ENCODE data around the gene CNTN6. TPM values are rescaled to one million over a fixed set of nuclear protein-coding genes. Genes with fewer than 3 reads are reported as not detected.

The CNTN6 gene
- total RNA-seq, 2 experiments from 2014 or later: not detected

DNA sequence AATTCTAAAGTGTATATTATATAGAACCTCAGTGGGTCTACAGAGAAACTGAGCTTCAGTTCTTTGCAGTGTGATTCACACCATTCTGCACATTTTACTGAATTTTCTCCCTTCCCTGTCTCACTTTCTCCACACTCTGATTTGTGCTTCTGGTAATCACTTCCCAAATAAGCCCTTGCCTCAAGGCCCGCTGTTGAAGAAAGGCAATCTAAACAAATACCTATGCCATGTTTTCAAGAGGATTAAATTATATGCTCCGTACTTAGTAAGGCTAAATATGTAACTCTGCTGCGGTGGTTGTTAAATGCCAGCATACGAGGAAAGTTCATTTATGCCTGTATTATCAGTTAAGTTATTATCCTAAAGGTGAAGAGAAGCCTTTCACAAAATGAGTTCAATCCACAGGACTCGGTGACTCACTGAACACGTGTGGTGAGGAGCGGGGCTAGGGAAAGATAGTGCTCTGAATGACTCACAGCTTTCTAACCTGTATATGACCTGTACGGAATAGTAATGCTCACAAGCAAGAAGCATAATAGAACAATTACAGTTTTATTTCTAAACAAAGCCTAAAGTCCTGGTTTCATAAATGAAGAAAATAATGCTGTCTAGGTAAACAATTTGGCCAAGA, 25.1 kb downstream of the CNTN6 start:
- no peaks in the 10 kb centered on the region for H3K9me3 Mint-ChIP-seq
- no peak for ATAC-seq
- no peak for DNase-seq
- TF ChIP-seq, protein P1, sequence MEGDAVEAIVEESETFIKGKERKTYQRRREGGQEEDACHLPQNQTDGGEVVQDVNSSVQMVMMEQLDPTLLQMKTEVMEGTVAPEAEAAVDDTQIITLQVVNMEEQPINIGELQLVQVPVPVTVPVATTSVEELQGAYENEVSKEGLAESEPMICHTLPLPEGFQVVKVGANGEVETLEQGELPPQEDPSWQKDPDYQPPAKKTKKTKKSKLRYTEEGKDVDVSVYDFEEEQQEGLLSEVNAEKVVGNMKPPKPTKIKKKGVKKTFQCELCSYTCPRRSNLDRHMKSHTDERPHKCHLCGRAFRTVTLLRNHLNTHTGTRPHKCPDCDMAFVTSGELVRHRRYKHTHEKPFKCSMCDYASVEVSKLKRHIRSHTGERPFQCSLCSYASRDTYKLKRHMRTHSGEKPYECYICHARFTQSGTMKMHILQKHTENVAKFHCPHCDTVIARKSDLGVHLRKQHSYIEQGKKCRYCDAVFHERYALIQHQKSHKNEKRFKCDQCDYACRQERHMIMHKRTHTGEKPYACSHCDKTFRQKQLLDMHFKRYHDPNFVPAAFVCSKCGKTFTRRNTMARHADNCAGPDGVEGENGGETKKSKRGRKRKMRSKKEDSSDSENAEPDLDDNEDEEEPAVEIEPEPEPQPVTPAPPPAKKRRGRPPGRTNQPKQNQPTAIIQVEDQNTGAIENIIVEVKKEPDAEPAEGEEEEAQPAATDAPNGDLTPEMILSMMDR (IDR thresholded peaks at IDR 0.05): no peak
- POLR2A ChIA-PET: no interaction called here
- intact Hi-C loops (cut with micrococcal nuclease): no loop called here
- no peaks in the 10 kb centered on the region for H3K4me1 Mint-ChIP-seq (ENCODE audit: low read depth)
- H3K4me3 Mint-ChIP-seq: no peak overlapping the region
- H3K27me3 Mint-ChIP-seq: no peaks in the 10 kb centered on the region
- H3K36me3 Mint-ChIP-seq (ENCODE audit: low read depth): no peaks in the 10 kb centered on the region
- no peak overlapping the region for H3K27ac Mint-ChIP-seq
- CTCF ChIA-PET: no interaction called here

DNA sequence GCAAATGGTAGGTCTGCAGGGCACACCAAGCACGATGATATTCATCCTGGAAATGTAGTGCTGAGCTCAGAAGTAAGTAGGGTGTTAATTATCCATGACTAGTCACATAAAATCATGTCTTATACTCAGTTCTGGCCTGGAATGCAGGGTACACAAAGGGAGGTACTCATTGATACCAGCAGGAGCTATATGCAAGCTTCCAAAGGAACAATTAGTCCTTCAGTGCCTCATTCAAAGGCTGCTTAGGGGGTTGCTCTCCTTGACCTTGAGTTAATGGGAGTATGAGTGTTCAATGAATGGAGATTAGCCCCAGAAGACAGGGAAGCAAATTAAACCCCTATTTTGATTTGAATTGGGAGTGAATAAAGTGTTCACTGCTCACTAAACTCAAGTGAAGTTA, 38.3 kb downstream of the CNTN6 start:
- TF ChIP-seq, protein P1 (IDR thresholded peaks at IDR 0.05): no peak
- Mint-ChIP-seq H3K36me3 (ENCODE audit: low read depth) (no peaks in the 10 kb centered on the region), H3K4me3 (no peak overlapping the region), H3K9me3 (peaks cover 2% of the 10 kb centered on the region), H3K27ac (no peak overlapping the region), H3K27me3 (no peaks in the 10 kb centered on the region), H3K4me1 (ENCODE audit: low read depth) (no peaks in the 10 kb centered on the region)
- ATAC-seq (no peak), DNase-seq (no peak)
- intact Hi-C loops (cut with micrococcal nuclease): no loop called here
- CTCF ChIA-PET: no interaction called here
- POLR2A ChIA-PET: no interaction called here

DNA sequence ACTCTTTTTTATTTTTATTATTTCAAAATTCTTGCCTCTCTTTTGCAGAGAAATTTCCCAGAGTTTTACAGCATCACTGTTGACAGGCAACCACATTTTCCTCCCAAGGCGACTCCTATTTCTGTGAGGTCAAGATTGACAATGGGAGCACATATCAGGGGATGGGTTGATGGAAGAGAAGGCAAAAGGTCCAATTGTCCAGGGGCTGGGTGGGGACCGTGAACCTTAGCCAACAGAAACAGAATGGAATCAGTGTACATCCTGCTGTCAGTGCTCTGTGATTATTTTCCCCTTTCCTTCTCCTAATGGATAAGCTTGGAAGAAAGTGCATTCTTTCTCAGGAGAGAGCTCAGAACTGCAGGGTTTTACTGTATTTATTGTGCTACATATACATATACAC, 42.4 kb downstream of the CNTN6 start:
- Mint-ChIP-seq H3K4me3 (no peak overlapping the region), H3K36me3 (ENCODE audit: low read depth) (no peaks in the 10 kb centered on the region), H3K4me1 (ENCODE audit: low read depth) (no peaks in the 10 kb centered on the region), H3K9me3 (peaks cover 1% of the 10 kb centered on the region), H3K27me3 (no peaks in the 10 kb centered on the region), H3K27ac (no peak overlapping the region)
- intact Hi-C loops (cut with micrococcal nuclease): no loop called here
- TF ChIP-seq, protein P1 (IDR thresholded peaks at IDR 0.05): no peak
- DNase-seq (no peak), ATAC-seq (no peak)
- ChIA-PET POLR2A (no interaction called here), CTCF (no interaction called here)

DNA sequence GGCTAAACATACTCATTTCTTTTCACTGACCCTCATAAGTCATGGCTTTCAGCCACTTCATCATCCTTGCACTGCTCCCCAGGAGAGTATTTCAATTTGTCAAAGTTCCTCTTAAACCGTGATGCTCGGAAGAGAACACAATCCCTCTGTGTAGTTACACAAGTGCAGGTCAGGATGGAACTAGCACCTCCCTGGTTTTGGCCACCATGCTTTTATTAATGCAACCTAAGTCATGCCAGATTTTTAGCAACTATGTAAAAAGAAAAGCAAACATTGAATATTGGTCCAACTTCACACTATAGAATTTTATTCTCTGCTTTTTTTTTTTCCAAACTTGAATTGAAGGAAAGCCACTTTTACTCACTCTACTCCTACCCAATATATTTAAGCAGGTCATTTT, 45.2 kb downstream of the CNTN6 start:
- Mint-ChIP-seq H3K36me3 (ENCODE audit: low read depth) (no peaks in the 10 kb centered on the region), H3K4me3 (no peak overlapping the region), H3K27me3 (no peaks in the 10 kb centered on the region), H3K4me1 (ENCODE audit: low read depth) (no peaks in the 10 kb centered on the region), H3K27ac (no peak overlapping the region), H3K9me3 (peaks cover 1% of the 10 kb centered on the region)
- DNase-seq (no peak), ATAC-seq (no peak)
- CTCF ChIA-PET: no interaction called here
- intact Hi-C loops (cut with micrococcal nuclease): no loop called here
- POLR2A ChIA-PET: no interaction called here
- TF ChIP-seq, protein P1 (IDR thresholded peaks at IDR 0.05): no peak

DNA sequence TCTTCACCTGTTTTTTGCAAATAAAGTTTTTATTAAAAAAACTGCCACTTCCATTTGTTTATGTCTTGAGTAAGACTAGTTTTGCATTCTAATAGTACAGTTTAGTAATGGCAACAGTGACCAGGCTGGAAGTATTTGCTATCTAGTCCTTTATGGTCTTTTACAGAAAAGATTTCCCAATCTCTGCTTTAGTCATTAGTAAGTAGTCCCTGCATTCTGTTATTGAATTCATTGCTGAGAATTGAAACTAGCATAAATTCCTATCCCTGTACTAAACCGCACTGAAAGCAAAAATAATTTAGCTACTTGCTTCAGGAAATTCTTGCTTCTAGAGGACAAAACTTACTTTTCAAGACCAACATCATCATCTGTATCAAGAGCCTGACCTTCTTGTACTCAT, 46.2 kb downstream of the CNTN6 start:
- CTCF ChIA-PET: no interaction called here
- no peak overlapping the region for H3K4me3 Mint-ChIP-seq
- H3K36me3 Mint-ChIP-seq (ENCODE audit: low read depth): no peaks in the 10 kb centered on the region
- no peak overlapping the region for H3K27ac Mint-ChIP-seq
- H3K9me3 Mint-ChIP-seq: peaks cover under 1% of the 10 kb centered on the region
- intact Hi-C loops (cut with micrococcal nuclease): no loop called here
- TF ChIP-seq, protein P1 (IDR thresholded peaks at IDR 0.05): no peak
- H3K27me3 Mint-ChIP-seq: no peaks in the 10 kb centered on the region
- no peaks in the 10 kb centered on the region for H3K4me1 Mint-ChIP-seq (ENCODE audit: low read depth)
- DNase-seq (no peak), ATAC-seq (no peak)
- POLR2A ChIA-PET: no interaction called here

Measured in activated CD8-positive, alpha-beta T cell treated with anti-CD3 and anti-CD28 coated beads for 36 hours (primary cell).